ENCODE results near the gene ZNF831. TPM values are rescaled to one million over a fixed set of nuclear protein-coding genes. Genes with fewer than 3 reads are reported as not detected.

Gene ZNF831
- total RNA-seq, 2 donors from 2014 or later = 0.31 to 0.47 TPM

- intact Hi-C loops (cut with DNase I) = no loop called here
- ATAC-seq = no peak
- no peak for DNase-seq
These were observed 11.4 kb downstream of the ZNF831 start for GRCh38 chr20:59175002-59175401.

GRCh38 chr20:59175861-59176260 lies 12.2 kb downstream of the ZNF831 start:
- intact Hi-C loops (cut with DNase I) = no loop called here
- ATAC-seq (peak in 1 of 2 donors; percentile 16), DNase-seq (no peak)

GRCh38 chr20:59176812-59177211 lies 13.2 kb downstream of the ZNF831 start:
- intact Hi-C loops (cut with DNase I) = no loop called here
- DNase-seq (no peak), ATAC-seq (no peak)

DNA sequence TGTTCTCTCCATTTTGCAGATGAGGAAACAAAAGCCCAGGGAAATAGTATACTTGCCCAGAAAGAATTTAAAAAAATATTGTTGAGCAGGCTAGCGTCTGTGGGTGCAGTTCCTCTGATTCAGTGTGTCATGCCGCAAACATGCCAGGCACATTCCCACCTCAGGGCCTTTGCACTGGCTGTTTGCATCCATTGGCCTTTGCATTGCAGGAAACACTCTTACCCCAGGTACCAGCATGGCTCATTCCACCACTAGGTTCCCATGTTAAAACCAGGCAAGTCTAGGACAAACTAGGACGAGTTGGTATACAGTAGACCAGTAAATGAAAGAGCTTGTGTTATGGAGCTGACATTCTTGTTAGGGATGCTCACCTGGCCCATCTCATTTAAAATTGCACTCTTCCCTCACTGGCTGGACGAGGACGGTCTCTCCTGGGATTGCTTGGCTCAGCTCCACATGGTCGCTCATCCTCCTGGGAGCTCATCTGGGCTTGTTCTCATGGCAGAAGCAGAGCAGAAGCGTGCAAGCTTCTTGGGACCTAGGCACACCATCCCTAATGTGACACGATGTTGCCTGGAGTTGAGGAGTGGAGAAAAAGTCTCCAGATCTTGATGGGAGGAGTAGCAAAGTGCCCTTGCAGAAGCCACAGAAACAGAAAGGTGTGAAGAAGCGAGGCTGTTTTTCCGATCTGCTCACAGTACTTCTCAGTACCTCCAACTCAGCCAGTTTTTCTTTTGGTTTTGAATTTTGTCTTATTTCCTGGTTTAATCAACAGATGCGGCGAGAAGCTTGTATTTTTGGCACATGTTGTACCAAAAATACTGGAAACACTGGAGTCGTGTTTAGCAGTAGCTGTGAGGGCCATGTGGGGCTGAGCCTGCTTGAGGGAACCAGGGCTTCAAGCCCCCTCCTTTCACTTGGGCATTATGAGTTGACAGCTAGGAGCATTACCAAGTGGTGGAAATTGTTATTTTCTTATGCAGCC lies 13.9 kb downstream of the ZNF831 start:
- no peak for DNase-seq
- intact Hi-C loops (cut with DNase I) = no loop called here
- peak in 1 of 2 donors; percentile 34 for ATAC-seq

DNA sequence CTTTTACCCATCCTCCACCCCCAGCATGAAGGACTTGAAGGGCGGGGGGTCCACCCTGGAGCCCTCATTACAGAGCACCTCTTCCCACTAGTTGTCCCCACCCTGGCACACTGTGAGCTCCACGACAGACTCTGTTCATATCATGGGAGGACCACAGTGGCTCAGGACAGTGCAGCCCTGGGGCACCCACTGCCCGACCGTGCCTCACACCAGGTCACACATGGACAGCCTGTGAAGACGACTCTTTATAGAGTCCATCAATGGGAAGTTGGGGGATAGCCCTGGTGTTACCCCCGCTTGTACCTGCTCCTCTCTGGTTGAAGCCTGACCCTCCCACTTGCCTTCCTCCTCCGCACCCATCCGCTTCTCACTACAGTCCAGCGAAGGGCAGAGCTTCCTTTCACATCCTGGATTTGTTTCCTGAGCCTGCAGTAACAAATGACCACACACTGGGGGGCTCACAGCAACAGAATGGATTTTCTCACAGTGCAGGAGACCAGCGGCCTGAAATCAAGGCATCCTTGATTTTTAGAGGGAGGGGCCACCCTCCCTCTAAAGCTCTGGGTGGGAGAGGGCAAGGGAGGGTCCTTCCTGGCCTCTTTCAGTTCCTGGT lies 15.5 kb downstream of the ZNF831 start:
- intact Hi-C loops (cut with DNase I) = no loop called here
- DNase-seq = no peak
- peak in 1 of 2 donors; percentile 40 for ATAC-seq

GRCh38 chr20:59179988-59180387 lies 16.4 kb downstream of the ZNF831 start:
- DNase-seq (no peak), ATAC-seq (no peak)
- intact Hi-C loops (cut with DNase I) = no loop called here

DNA sequence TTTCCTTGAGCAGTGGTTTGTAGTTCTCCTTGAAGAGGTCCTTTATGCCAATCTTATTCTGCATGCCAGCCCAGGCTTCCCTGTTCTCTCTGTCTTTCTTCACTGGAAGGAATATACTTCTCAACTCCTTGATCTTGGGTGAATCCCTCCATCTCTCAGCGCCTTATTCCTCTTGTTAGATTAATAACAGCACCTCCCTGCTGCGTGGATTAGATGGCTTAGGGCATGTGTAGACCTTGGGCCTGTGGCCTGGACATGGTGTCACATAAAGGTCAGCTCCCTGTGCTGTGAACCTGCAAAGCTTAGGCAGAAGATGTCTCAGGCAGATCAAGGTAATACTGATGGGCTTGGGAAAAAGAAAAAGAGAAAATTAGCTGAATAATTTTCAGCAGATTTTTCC lies 18.3 kb downstream of the ZNF831 start:
- intact Hi-C loops (cut with DNase I) = no loop called here
- DNase-seq = no peak
- ATAC-seq = no peak

GRCh38 chr20:59182401-59183044 lies 18.9 kb downstream of the ZNF831 start:
- intact Hi-C loops (cut with DNase I) = no loop called here
- no peak for DNase-seq
- no peak for ATAC-seq

GRCh38 chr20:59183751-59184150 lies 20.1 kb downstream of the ZNF831 start:
- DNase-seq (no peak), ATAC-seq (no peak)
- intact Hi-C loops (cut with DNase I) = no loop called here

DNA sequence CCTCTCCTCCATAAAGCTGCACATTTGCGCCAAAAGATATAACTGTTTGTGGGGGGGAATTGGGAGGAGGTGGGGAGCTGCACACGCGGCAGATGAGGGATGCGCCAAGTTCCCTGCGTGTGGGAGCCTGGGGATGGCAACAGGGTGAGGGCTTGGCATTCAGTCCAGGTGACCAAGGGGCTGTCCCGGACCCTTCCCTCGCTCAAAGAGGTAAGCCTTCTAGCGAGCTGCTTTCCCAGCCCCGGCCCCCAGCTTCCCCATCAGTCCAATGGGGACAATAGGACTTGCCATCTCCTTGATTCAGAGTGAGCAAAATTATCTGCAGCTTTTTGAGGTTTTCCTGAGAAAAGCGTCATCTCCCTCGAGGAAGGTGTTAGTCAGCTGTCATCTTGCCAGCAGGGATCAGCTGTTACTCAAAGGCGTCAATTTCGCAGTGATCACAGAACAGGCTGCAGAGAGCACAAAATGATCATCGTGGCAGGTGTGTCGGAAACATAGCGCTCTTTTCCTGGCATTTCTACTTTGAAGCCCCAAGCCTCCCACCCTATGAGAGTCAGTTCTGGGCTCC lies 21.3 kb downstream of the ZNF831 start:
- no peak for ATAC-seq
- intact Hi-C loops (cut with DNase I) = no loop called here
- DNase-seq = no peak

DNA sequence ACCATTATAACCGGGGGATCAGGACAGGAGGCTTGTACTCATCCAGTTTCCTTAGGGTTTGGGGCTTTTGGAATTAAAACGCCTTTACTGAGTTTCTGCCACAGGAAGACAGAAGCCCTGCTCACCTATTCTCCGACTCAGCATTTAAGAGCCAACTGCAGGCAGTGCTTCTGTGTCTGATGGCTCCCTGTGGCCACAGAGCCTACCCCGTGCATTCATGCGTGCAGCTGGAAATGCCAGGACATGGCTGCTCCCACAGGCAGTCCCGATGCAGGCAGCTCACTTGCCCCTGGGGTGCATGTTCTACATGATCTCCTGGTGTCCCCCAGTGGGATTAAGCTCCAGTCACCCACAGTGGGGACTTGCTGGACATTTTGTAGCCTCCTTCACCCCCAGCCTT lies 22.2 kb downstream of the ZNF831 start:
- intact Hi-C loops (cut with DNase I) = no loop called here
- ATAC-seq (no peak), DNase-seq (no peak)

DNA sequence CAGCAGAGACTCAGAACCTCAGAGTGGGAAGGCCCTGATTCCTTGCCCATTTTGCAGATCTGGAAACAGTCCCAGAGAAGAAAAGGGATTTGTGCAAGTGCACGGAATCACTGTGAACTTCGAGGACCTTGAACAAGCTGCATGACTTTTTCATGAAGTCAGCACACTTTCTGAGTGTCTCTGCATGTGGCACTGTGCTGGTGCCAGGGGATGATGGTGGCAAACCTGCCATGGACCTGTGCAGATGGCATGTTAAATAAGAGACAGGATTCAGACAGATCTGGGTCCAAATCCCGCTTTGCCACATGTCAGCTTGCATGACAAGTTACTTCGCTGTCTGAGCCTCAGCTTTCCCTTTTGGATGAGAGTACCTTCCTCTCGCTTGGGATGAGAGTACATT lies 26.8 kb downstream of the ZNF831 start:
- ATAC-seq (no peak), DNase-seq (no peak)
- intact Hi-C loops (cut with DNase I) = no loop called here

- no peak for ATAC-seq
These were observed 27.6 kb downstream of the ZNF831 start for GRCh38 chr20:59191036-59191755.

GRCh38 chr20:59191756-59192532 lies 28.3 kb downstream of the ZNF831 start:
- ATAC-seq = no peak
- intact Hi-C loops (cut with DNase I) = no loop called here
- no peak for DNase-seq

More at GRCh38 chr20:59191036-59191755, 27.6 kb downstream of the ZNF831 start:
- DNase-seq = no peak
- intact Hi-C loops (cut with DNase I) = no loop called here

- ATAC-seq (no peak), DNase-seq (no peak)
- intact Hi-C loops (cut with DNase I) = no loop called here
These were observed 28.9 kb downstream of the ZNF831 start for GRCh38 chr20:59192533-59192896.

DNA sequence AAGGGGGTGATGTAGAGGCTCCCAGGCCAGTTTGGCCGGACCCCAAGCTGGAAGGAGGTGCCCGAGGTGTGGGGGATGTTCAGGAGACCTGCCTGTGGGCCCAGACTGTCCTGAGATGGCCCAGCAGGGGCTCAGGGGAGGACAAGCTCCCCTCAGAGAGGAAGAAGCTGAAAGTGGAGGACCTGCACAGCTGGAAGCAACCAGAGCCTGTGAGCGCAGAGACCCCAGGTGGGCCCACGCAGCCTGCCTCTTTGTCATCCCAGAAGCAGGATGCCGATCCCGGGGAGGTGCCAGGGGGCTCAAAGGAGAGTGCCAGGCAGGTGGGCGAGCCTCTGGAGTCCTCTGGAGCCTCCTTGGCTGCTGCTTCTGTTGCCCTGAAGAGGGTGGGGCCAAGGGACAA lies 29.7 kb downstream of the ZNF831 start:
- ATAC-seq = no peak
- DNase-seq = no peak

GRCh38 chr20:59194023-59194935 lies 30.7 kb downstream of the ZNF831 start:
- DNase-seq (no peak), ATAC-seq (no peak)
- intact Hi-C loops (cut with DNase I) = no loop called here

More for the DNA sequence above, 29.7 kb downstream of the ZNF831 start:
- intact Hi-C loops (cut with DNase I) = no loop called here
